GM03348 (cell line): Measurements from ENCODE around the gene TMEM223.
"Not testable (repeated sequence)": the region's sequence is repeated elsewhere in the genome, so short reads cannot be mapped to it uniquely, and the experiment has no call there.

Experiments
- DNase-seq: peaks from one replicate; pipeline ENCODE4 v3.0.0; 2012; ENCODE audit warnings: low spot score

The TMEM223 gene

DNA sequence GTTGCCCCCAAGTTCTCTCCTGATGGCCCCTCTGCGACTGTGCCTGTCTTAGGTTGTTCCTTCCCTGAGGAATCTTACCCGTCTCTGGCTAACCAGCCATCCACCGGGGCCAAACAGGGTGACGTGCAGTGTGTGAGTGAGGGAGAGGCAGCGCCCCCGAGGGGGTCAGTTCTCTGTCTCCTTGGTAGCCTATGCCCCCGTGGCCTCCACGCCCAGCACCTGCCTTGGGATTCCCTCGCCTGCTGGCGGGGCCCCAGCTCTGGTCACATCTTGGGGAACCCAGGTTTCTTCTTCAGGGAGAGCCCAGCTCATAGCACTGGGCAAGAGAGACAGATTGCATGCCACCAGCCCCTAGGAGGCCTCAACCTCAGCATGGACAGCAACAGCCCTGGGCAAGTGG, 7.7 kb upstream of the TMEM223 start:
- DNase-seq, result no peak

DNA sequence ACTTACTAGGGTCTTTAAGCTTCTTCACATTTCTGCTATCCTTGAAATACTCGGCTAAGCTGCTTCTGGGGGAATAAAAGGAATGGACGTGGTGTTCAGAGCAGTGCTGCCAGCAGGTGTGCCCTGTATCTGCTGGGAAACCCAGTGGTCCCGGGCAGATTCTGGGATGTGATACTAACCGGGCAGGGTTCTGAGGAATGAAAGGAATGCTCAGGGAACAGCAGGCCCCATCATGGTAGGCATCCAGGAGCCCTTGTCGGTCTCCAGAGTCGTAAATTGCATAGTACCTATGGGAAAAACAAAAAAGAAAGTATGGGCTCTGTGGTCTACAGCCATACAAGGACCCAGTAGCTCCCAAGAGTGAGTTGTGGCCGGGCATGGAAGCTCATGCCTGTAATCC, 4.5 kb upstream of the TMEM223 start:
- no peak for DNase-seq

DNA sequence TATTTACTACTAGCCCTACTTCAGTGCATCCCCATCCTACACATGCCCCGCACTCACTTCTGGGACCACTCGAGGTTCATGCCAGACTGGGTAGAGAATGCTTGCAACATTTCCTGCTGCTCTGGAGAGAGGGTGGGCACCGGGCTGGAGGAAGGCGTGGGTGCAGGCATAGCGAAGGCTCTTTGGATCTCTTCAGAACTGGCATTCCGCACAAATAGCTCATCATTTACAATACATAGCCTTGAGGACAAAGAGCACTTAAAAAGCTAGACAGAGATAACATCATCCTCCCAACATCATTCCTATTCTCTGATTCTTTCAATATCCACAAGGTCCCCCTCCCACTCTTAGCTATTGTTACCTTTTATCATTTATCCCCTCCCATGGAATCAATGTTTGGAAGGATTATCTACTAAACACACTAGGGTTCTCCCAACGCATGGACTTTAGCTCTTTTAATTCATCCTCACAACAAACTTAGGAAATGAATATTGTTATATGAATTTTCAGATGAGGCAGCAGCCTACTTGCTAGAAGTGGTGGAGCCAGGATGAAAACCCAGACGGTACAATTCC, 2.5 kb upstream of the TMEM223 start:
- DNase-seq, result no peak

GRCh38 chr11:62792202-62792575, 383 bp upstream of the TMEM223 start:
- no peak for DNase-seq

DNA sequence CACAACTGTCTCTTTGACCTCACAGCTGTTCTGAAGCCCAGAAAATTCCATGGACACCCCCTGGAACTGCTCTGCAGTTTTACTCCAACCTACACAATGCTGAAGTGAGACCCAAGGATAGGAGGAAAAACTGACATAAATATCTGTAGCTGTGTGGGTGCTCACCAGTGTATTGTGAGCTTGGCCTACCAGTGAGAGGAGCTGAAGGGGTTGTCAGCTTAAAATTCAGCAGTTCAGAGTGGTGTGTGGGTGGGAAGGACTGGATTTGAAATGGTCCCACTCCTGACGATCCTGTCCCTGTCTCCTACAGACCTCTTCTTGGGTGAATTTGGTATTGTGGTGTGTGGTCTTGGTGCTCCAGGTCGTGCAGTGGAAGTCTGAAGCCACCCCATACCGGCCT, 2.2 kb downstream of the TMEM223 start:
- no peak for DNase-seq

GRCh38 chr11:62788991-62789390, 2.8 kb downstream of the TMEM223 start:
- DNase-seq, result no peak

DNA sequence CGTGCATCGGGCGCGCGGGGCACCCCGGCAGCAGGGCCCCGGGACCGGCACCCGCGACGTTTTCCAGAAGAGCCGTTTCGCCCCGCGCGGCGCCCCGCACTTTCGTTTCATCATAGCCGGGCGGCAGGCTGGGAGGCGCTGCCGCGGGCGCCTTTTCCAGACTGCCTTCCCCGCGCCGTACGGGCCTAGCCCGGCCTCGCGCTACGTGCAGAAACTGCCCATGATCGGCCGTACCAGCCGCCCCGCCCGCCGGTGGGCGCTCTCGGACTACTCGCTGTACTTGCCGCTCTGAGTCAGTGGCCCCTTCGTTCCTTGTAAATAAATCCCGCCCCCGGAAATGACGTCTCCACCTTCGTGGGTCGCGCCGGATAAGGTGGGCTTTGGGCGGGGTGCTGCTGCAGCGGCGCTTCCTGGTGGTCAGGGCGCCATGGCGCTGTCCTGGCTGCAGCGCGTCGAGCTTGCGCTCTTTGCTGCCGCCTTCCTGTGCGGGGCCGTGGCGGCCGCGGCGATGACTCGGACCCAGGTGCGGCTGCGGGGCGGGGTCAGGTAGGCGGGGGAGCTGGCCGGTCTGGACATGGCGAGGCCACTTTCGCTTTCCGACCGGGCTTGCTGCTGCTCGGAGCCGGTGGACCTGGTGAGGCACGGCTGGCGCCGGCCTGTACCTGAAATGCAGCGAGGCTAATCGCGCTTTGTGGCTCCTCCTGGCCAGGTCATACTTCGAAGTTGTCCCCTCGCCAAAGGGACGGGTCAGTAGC, 4.6 kb downstream of the TMEM223 start, which contains the start of gene TMEM179B:
TMEM179B (plus strand) TSS at position 398 of the 755 bp plus-strand sequence; CDS start at position 428, 30 bp downstream.
- peak; percentile 96 for DNase-seq

GRCh38 chr11:62786318-62787004, 5.3 kb downstream of the TMEM223 start:
- DNase-seq, result peak; percentile 94

DNA sequence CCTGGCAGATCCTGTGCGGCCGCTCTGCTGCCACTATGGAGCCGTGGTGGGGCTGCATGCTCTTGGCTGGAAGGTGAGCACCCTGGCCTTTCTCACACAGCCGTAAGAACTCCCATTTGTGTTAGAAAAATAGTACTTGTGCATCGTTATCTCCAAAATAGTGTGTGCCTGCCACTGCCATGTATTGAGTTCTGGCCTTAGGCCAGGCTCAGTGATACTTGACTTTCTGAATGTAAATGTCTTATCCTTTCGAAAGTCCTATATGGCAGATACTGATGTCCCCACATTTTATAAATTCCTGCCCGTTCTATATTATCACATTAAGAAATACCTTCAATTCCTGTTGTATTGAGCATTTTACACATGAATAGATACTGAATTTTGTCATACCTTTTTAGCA, 9.1 kb downstream of the TMEM223 start:
- DNase-seq, result no peak

- DNase-seq, result no peak
These were observed 13.4 kb downstream of the TMEM223 start for GRCh38 chr11:62778441-62778840.

DNA sequence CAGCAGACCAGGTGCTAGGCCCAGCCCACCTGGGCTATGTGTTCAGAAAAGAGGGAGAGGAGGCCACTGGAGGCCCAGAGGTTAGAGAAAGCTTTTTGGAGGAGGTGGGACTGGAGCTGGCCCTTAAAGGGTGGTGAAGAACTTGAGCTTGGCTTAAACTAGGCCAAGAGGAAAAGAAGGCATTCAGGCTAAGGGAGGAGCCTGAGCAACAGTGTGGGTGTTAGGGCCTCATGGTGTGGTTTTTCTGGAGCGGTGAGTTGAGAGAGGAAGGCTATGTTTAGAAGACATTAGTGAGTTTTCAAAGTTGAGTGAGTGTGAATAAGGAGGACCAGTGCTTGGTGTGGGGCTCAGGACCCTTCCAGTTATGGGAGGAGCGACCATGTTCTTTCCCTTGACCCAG, 14.4 kb downstream of the TMEM223 start:
- no peak for DNase-seq

DNA sequence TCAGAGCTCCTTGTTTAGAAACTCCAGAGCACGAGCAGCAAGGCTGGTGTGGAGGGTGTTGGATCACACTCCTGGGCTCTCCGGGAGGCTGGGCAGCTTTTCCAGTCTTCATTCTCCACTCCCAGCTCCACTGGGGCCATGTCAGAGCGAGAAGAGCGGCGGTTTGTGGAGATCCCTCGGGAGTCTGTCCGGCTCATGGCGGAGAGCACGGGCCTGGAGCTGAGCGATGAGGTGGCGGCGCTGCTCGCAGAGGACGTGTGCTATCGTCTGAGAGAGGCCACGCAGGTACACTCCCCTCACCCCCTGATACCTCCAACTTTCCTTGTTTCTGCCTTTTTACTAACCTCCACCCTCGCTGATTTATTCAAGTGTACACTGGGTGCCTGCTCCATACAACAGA, 16.2 kb downstream of the TMEM223 start:
- no peak for DNase-seq

DNA sequence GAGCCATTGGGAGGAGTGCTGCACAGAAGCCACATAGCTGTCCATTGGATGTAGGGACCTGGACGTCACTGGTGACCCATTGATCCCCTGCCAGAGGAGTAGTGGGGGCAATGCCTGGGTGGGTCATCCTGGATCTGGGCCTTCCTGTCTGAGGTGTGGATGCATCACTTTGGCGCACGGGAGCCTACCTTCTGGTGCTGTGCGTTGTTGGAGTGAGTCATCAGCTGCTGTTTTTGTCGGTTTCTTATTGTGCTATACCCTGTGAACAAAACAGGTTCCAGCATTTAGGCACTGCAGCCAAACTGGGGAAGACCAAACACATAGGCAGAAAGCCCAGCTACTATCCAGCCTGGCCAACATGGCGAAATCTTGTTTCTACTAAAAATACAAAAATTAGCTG, 17.4 kb downstream of the TMEM223 start:
- DNase-seq, result no peak

- peak; percentile 97 for DNase-seq
These were observed 20.4 kb downstream of the TMEM223 start, which contains the start of gene TAF6L for GRCh38 chr11:62771144-62772021. TAF6L (plus strand) TSS chr11:62771396; CDS start chr11:62775784, 4,388 bp downstream.

DNA sequence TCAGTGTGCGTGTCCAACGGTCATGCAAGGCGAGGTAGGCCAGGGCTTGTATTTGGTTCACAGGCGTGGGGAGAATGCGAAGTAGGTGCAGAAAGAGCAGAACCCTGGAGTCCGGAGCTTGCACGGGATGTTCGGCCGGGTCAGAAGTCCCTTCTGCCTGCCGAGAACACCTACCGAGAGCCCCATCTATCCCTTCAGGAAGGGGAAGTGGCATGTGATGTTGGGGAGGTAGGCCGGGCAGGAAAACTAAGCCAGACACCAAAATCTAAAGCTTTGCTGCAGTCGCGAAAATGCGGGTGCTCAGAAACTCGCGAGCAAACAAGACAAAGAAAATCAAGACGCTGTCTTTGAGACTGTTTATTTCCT, 21.0 kb downstream of the TMEM223 start:
- peak; percentile 30 for DNase-seq

- not testable (repeated sequence) for DNase-seq
These were observed 31.0 kb downstream of the TMEM223 start for GRCh38 chr11:62760867-62761227.

GRCh38 chr11:62757846-62758788, 33.7 kb downstream of the TMEM223 start:
- no peak for DNase-seq

DNA sequence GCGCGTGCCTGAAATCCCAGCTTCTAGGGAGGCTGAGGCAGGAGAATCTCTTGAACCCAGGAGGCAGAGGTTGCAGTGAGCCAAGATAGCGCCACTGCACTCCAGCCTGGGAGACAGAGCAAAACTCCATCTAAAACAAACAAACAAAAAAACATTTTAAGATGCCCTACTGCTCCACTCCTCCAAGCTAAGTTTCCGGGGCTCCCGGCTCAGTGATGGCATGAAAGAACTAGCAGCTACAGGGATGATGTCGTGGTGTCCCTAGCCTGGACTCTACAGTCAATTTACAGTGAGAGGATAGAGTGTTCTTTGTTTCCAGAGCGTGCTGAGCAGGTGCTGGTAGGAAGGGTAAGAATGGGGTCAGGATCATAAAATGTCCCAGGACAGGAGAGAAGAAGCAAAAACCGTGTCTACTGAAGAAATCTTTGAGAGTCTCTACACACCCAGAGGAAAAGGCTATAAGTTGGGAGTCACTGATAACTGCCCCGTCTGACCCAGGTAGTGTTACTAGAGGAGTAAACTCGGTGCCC, 36.7 kb downstream of the TMEM223 start:
- DNase-seq, result no peak

DNA sequence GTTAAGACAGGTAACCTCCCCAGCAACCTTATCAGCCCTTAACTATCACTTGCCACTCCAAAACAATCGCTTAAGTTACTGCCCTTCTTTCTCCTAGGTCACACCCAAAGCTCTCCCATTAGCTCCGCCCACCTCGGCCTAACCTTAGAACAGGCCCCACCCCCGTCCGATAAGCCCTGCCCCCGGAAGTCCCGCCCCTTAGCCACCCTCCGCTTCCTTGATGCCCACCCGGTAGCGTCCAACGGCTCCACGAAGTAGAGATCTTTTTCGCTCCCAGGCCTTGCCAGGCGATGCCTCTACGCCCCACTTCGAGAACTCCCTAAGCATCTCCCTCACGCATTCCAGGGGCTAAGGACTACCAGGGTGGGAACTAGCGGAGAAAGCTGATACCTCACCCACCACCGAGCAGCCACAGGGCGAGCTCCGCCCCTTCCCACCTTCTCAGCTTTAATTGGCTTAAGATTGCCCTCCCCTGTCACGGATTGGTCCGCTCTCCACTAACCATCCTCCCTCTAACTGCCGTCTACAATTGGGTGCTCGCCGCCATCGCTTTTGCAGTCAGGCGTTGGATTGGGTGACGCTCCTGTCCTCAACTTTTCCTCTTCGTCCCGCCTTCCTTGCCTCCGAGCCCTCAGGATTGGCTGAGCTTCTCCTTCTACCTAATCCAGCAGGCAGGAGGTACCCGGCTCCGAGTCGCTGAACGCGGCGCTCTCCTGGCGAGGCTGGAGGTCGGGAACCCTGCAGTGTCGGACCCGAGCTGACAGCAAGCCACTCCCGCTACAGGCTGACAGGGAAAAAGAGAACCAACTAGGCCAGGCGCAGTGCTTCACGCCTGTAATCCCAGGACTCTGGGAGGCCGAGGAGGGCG, 37.8 kb downstream of the TMEM223 start, which contains the start of gene ZBTB3:
ZBTB3 (minus strand) TSS at position 425 of the 868 bp plus-strand sequence. CDS start 496 bp downstream, outside the sequence.
- peak; percentile 97 for DNase-seq
